Smooth muscle cell (in vitro differentiated cells): ENCODE data around the gene PCCA. TPM values are rescaled to one million over a fixed set of nuclear protein-coding genes. Genes with fewer than 3 reads are reported as not detected.
"Not testable (repeated sequence)": the region's sequence is repeated elsewhere in the genome, so short reads cannot be mapped to it uniquely, and the experiment has no call there.

ENCODE experiments used
- DNase-seq: peaks from one replicate; lab custom pipeline; 2025; ENCODE audit not compliant: unreplicated experiment; lab: John Stamatoyannopoulos, UW
- H2AFZ ChIP-seq: fragments of 200-600 bp; sonication (generic); 2 replicates; pipeline ENCODE4 v1.6.0; 2016; ENCODE audit warnings: antibody characterized with exemption, low read depth, mild to moderate bottlenecking
- H3F3A ChIP-seq: fragments of 200-600 bp; sonication (generic); 2 replicates; pipeline ENCODE4 v1.6.0; 2017; ENCODE audit warnings: antibody characterized with exemption, low read depth
- H3K27ac ChIP-seq: fragments of 200-600 bp; sonication (generic); 2 replicates; pipeline ENCODE4 v1.5.1; 2016; ENCODE audit warnings: low read depth, mild to moderate bottlenecking
- H3K27me3 ChIP-seq: fragments of 200-600 bp; sonication (generic); 2 replicates; pipeline ENCODE4 v1.6.1; 2016; ENCODE audit warnings: low read depth, mild to moderate bottlenecking
- H3K36me3 ChIP-seq: fragments of 200-600 bp; sonication (generic); 2 replicates; pipeline ENCODE4 v1.5.1; 2016; ENCODE audit warnings: low read depth
- H3K4me1 ChIP-seq: fragments of 200-600 bp; sonication (generic); 2 replicates; pipeline ENCODE4 v1.5.1; 2016; ENCODE audit warnings: low read depth
- H3K4me2 ChIP-seq: fragments of 200-600 bp; sonication (generic); 2 replicates; pipeline ENCODE4 v1.6.0; 2016; ENCODE audit warnings: mild to moderate bottlenecking
- H3K4me3 ChIP-seq: fragments of 200-600 bp; sonication (generic); 2 replicates; pipeline ENCODE4 v1.5.1; 2016; ENCODE audit warnings: mild to moderate bottlenecking
- H3K79me2 ChIP-seq: fragments of 200-600 bp; sonication (generic); 2 replicates; pipeline ENCODE4 v1.6.0; 2016; ENCODE audit warnings: low read depth, mild to moderate bottlenecking
- H3K9ac ChIP-seq: fragments of 200-600 bp; sonication (generic); 2 replicates; pipeline ENCODE4 v1.6.0; 2016; ENCODE audit warnings: low read depth
- H3K9me3 ChIP-seq: fragments of 200-600 bp; sonication (generic); replicated peaks from 2 replicates; pipeline ENCODE4 v1.5.1; 2016; ENCODE audit warnings: low read depth
- H4K20me1 ChIP-seq: fragments of 200-600 bp; sonication (generic); 2 replicates; pipeline ENCODE4 v1.6.0; 2016; ENCODE audit warnings: low read depth
- WGBS: methylation state at CpG from one replicate; pipeline ENCODE4 v1.1.7; 2016; ENCODE audit warnings: low lambda C conversion rate; 5-methylcytosine and 5-hydroxymethylcytosine counted together
- polyA plus RNA-seq: library from polyadenylated mRNA; unstranded; fragments of >200 nt; fragmentation: Nextera tagmentation; extraction: Ambion mirVana; gene quantifications from 2 replicates; pipeline ENCODE4 v1.2.1, GENCODE V29; 2016
- total RNA-seq: library from RNA; depleted of rRNA; stranded (reverse); fragments of >200 nt; gene quantifications from 2 replicates; pipeline ENCODE4 v1.2.3, GENCODE V29; 2014
- TF ChIP-seq, protein P1 (sequence below): fragments of 200-600 bp; sonication (generic); IDR thresholded peaks from 2 replicates; pipeline ENCODE4 v1.5.1; 2017; ENCODE audit warnings: borderline replicate concordance, mild to moderate bottlenecking, antibody characterized with exemption; ENCODE audit not compliant: insufficient read depth, poor library complexity, severe bottlenecking

The PCCA gene
- total and polyA plus RNA-seq, 2 experiments from 2014 or later, result 19.6 to 24.7 TPM

DNA sequence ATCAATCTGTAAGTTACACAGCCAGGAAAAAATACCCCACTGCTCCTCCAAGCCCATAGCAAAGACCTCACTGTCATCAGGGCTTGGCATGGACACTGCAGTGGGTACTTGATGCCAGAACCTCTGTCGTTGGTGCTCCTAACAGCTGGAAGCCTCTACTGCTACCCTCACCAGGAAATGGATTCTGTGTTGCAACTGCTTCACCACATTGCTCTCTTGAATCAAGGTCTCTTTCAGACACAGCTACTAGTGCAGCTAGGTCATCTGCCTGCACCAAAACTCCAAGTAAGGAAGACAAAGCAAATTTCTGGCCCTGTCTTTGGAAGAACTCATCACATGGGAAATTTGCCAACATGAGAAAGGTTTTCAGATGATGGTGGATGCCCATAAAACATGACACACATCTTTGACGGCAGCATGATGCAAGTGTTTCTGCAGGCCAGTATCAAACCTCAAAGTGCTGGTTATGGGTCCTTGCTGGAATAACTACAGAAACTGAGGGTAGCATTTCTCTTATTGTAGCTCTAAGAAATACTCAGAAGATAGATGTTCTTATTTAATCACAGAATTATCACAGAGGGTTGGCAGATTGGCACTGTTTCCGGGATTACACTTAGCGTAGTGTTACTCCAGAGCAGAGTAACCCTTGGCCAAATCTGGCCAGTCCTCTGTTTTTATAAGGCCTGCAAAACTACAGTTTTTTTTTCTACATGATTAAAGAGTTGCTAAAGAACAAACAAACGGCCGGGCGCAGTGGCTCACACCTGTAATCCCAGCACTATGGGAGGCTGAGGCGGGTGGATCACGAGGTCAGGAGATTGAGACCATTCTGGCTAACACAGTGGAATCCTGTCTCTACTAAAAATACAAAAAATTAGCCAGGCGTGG, 12.9 kb upstream of the PCCA start:
- Histone ChIP-seq H3K4me3 (no peak overlapping the region), H3K27ac (no peak overlapping the region)

DNA sequence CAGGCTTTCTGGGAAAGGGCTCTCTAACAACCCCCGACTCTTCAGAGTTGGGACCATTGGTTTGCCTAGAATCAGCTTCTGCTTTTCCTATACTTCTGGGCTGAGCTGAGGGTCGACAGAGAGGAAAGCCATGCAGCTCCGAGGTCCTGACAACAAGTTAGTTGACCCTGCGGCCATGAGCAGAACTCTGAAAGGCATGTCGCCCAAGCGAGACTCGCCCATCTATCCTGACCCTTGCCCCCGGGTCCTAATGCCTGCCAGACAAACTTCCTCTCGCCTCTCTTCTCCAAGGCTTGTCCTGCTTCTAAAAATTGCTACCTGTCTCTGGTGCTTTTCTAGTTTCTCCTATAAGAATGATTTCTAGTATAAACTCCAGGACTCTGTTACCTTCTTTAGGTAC, 9.9 kb upstream of the PCCA start:
- H3K9me3 ChIP-seq, H3K9ac ChIP-seq, H3K4me3 ChIP-seq, H3F3A ChIP-seq, H2AFZ ChIP-seq, H3K36me3 ChIP-seq, H3K27ac ChIP-seq, H3K4me1 ChIP-seq, H3K27me3 ChIP-seq, H4K20me1 ChIP-seq, H3K79me2 ChIP-seq, H3K4me2 ChIP-seq, DNase-seq: not testable (repeated sequence)
- 70% methylated on average over 9 of the region's 9 CpGs for WGBS

More for the DNA sequence above, 12.9 kb upstream of the PCCA start:
- no peak for DNase-seq
- H3K4me2 ChIP-seq, result no peak overlapping the region
- H3F3A ChIP-seq, result no peaks in the 10 kb centered on the region
- no peak overlapping the region for H2AFZ ChIP-seq
- no peaks in the 10 kb centered on the region for H3K36me3 ChIP-seq
- H3K9ac ChIP-seq, result no peak overlapping the region
- no peaks in the 10 kb centered on the region for H3K9me3 ChIP-seq
- H3K27me3 ChIP-seq, result no peaks in the 10 kb centered on the region
- WGBS, result 81% methylated on average over 10 of the region's 10 CpGs
- no peaks in the 10 kb centered on the region for H3K79me2 ChIP-seq
- TF ChIP-seq, protein P1, sequence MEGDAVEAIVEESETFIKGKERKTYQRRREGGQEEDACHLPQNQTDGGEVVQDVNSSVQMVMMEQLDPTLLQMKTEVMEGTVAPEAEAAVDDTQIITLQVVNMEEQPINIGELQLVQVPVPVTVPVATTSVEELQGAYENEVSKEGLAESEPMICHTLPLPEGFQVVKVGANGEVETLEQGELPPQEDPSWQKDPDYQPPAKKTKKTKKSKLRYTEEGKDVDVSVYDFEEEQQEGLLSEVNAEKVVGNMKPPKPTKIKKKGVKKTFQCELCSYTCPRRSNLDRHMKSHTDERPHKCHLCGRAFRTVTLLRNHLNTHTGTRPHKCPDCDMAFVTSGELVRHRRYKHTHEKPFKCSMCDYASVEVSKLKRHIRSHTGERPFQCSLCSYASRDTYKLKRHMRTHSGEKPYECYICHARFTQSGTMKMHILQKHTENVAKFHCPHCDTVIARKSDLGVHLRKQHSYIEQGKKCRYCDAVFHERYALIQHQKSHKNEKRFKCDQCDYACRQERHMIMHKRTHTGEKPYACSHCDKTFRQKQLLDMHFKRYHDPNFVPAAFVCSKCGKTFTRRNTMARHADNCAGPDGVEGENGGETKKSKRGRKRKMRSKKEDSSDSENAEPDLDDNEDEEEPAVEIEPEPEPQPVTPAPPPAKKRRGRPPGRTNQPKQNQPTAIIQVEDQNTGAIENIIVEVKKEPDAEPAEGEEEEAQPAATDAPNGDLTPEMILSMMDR, result no peak
- H4K20me1 ChIP-seq, result no peaks in the 10 kb centered on the region
- no peaks in the 10 kb centered on the region for H3K4me1 ChIP-seq

DNA sequence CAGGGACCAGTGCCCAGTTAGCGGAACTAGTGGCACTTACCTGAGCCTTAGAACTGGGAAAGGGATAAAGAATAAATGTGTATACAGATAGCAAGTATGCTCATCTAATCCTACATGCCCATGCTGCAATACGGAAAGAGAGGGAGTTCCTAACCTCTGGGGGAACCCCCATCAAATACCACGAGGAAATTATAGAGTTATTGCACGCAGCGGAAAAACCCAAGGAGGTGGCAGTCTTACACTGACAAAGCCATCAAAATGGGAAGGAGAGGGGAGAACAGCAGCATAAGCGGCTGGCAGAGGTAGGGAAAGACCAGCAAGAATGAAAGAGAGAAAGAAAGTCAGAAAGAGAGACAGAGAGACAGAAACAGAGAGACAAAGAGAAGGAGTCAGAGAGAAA, 5.5 kb upstream of the PCCA start:
- not testable (repeated sequence) for H3K27me3 ChIP-seq, H4K20me1 ChIP-seq, H3K4me3 ChIP-seq, H3K4me2 ChIP-seq, H3F3A ChIP-seq, H3K9me3 ChIP-seq, H2AFZ ChIP-seq, H3K36me3 ChIP-seq, H3K4me1 ChIP-seq, H3K9ac ChIP-seq, H3K79me2 ChIP-seq, H3K27ac ChIP-seq, DNase-seq
- 83% methylated on average over 6 of the region's 6 CpGs for WGBS

DNA sequence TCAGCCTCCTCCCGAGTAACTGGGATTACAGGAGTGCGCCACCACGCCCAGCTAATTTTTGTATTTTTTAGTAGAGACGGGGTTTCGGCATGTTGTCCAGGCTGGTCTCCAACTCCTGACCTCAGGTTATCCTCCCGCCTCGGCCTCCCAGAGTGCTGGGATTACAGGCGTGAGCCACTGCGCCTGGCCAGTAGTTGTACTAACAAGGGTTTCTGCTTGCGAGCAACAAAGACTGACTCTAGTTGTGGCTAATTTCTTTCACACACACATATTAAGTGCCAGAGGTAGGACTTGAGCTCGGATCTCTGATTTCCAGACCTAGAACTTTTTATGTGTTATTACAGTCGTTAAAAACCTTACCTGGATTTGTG, 635 bp upstream of the PCCA start:
- Histone ChIP-seq H3K9ac (no peak overlapping the region), H3K9me3 (no peaks in the 10 kb centered on the region), H3K4me3 (peak overlapping the region; percentile 82), H3K4me1 (peaks cover 9% of the 10 kb centered on the region), H3K4me2 (peak overlapping the region; percentile 88), H3F3A (no peaks in the 10 kb centered on the region), H3K36me3 (no peaks in the 10 kb centered on the region), H3K79me2 (peaks cover 38% of the 10 kb centered on the region), H4K20me1 (peaks cover 32% of the 10 kb centered on the region), H3K27ac (no peak overlapping the region), H2AFZ (peak overlapping the region; percentile 95), H3K27me3 (no peaks in the 10 kb centered on the region)
- DNase-seq, result no peak
- TF ChIP-seq, protein P1, result no peak
- WGBS, result 36% methylated on average over 12 of the region's 12 CpGs
